Parathyroid adenoma (tissue), 2 donors: ENCODE results near the gene PREB.

Experiments used
- H2AFZ ChIP-seq: fragments of 300-600 bp; sonication (generic); one replicate; pipeline ENCODE4 v1.7.0; 2017; ENCODE audit warnings: antibody characterized with exemption, mild to moderate bottlenecking
- H3K27ac ChIP-seq: fragments of 300-600 bp; sonication (generic); one replicate; pipeline ENCODE4 v1.7.0; 2017
- H3K27me3 ChIP-seq: fragments of 300-600 bp; sonication (generic); one replicate; pipeline ENCODE4 v1.7.0; 2017; ENCODE audit warnings: low read length; ENCODE audit not compliant: control insufficient read depth, insufficient read depth
- H3K36me3 ChIP-seq: fragments of 300-600 bp; sonication (generic); one replicate; pipeline ENCODE4 v1.7.0; 2017; ENCODE audit warnings: low read length; ENCODE audit not compliant: control insufficient read depth, insufficient read depth
- H3K4me1 ChIP-seq: fragments of 300-600 bp; sonication (generic); one replicate; pipeline ENCODE4 v1.7.0; 2017; ENCODE audit warnings: control low read depth
- H3K4me2 ChIP-seq: fragments of 300-600 bp; sonication (generic); one replicate; pipeline ENCODE4 v1.7.0; 2017; ENCODE audit warnings: low read length
- H3K4me3 ChIP-seq: fragments of 300-600 bp; sonication (generic); one replicate; pipeline ENCODE4 v1.7.0; 2017; ENCODE audit warnings: low read depth, low read length
- H3K79me2 ChIP-seq: fragments of 300-600 bp; sonication (generic); one replicate; pipeline ENCODE4 v1.7.0; 2017; ENCODE audit warnings: control low read depth
- H3K9ac ChIP-seq: fragments of 300-600 bp; sonication (generic); one replicate; pipeline ENCODE4 v1.7.0; 2017; ENCODE audit warnings: mild to moderate bottlenecking
- H3K9me3 ChIP-seq: fragments of 300-600 bp; sonication (generic); one replicate; pipeline ENCODE4 v1.7.0; 2017; ENCODE audit warnings: low read length; ENCODE audit not compliant: control insufficient read depth
- TF ChIP-seq, protein P1 (sequence below): fragments of 300-600 bp; sonication (generic); IDR thresholded peaks from one replicate; pipeline ENCODE4 v1.7.0; 2017; ENCODE audit warnings: antibody characterized with exemption, mild to moderate bottlenecking
- donor health status: primary hyperparathyroidism.

PREB gene

DNA sequence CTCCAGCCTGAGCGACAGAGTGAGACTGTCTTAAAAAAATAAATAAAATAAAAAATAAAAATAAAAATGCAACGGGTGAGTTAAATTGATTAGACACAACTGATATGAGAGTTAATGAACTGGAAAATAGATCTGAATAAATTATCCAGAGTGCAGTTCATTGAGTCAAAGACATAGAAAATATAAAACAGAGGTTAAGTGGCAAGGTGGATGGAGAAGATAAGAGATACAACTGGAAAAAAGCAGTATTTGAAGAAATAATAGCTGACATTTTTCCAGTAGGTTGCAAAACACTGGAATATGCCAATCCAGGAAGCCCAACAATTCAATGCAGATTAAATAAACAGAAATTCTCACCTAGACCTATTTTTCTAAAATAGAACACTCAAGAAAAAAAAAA lies 26.2 kb downstream of the PREB start:
- H3K4me3 ChIP-seq: no peak overlapping the region
- H2AFZ ChIP-seq: no peak overlapping the region
- no peaks in the 10 kb centered on the region for H3K27me3 ChIP-seq
- no peak overlapping the region for H3K9ac ChIP-seq
- no peaks in the 10 kb centered on the region for H3K36me3 ChIP-seq
- H3K79me2 ChIP-seq: no peaks in the 10 kb centered on the region
- H3K27ac ChIP-seq: no peak overlapping the region
- TF ChIP-seq, protein P1, sequence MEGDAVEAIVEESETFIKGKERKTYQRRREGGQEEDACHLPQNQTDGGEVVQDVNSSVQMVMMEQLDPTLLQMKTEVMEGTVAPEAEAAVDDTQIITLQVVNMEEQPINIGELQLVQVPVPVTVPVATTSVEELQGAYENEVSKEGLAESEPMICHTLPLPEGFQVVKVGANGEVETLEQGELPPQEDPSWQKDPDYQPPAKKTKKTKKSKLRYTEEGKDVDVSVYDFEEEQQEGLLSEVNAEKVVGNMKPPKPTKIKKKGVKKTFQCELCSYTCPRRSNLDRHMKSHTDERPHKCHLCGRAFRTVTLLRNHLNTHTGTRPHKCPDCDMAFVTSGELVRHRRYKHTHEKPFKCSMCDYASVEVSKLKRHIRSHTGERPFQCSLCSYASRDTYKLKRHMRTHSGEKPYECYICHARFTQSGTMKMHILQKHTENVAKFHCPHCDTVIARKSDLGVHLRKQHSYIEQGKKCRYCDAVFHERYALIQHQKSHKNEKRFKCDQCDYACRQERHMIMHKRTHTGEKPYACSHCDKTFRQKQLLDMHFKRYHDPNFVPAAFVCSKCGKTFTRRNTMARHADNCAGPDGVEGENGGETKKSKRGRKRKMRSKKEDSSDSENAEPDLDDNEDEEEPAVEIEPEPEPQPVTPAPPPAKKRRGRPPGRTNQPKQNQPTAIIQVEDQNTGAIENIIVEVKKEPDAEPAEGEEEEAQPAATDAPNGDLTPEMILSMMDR: no peak
- no peaks in the 10 kb centered on the region for H3K9me3 ChIP-seq
- no peak overlapping the region for H3K4me2 ChIP-seq
- H3K4me1 ChIP-seq: no peaks in the 10 kb centered on the region

DNA sequence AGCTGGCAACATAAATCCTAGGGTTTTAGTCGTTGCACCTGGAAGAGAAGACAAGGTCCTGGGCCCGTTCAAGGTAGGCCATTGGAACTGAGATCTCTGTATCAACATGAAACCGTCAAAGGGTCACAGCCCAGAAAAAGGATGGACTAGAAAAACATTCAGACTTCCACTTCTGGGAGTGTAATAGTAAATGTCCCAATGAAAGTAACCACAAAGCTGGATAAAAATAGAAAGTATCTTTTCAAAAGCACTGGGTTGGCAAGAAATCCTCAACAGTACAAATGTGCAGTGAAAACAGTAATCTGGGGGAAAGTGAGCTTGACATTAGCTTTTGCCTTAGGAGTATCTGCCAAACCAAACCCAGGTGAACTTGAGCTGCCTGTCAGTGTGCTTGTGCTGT lies 28.5 kb downstream of the PREB start:
- no peak overlapping the region for H2AFZ ChIP-seq
- H3K9ac ChIP-seq: no peak overlapping the region
- H3K27me3 ChIP-seq: no peaks in the 10 kb centered on the region
- no peak overlapping the region for H3K4me3 ChIP-seq
- no peaks in the 10 kb centered on the region for H3K4me1 ChIP-seq
- TF ChIP-seq, protein P1: no peak
- no peak overlapping the region for H3K27ac ChIP-seq
- no peak overlapping the region for H3K4me2 ChIP-seq
- H3K9me3 ChIP-seq: no peaks in the 10 kb centered on the region
- H3K79me2 ChIP-seq: no peaks in the 10 kb centered on the region
- no peaks in the 10 kb centered on the region for H3K36me3 ChIP-seq

DNA sequence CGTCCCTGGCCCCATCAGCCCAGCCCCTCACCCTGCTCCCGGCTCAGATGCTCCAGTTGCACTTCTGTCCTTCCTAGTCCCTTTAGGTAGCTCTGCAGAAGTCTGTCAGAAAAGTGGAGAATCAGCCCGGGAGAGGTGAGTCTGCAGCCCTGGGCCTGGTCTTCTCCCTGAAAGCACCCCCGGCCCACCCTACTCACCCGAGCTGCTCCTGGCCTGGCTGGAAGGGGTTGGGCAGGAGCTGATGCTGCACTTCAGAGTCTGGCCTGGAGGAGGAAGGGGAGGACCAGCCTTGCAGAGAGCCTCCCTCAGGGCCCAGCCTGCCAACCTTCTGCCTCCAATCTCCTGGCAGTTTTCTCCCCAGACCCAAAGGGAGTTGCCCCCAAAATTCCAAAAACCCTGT lies 32.1 kb downstream of the PREB start:
- no peak overlapping the region for H3K9ac ChIP-seq
- TF ChIP-seq, protein P1: no peak
- H3K4me3 ChIP-seq: no peak overlapping the region
- H2AFZ ChIP-seq: no peak overlapping the region
- no peaks in the 10 kb centered on the region for H3K36me3 ChIP-seq
- no peak overlapping the region for H3K27ac ChIP-seq
- H3K4me1 ChIP-seq: no peaks in the 10 kb centered on the region
- H3K4me2 ChIP-seq: no peak overlapping the region
- no peaks in the 10 kb centered on the region for H3K79me2 ChIP-seq
- H3K27me3 ChIP-seq: no peaks in the 10 kb centered on the region
- H3K9me3 ChIP-seq: no peaks in the 10 kb centered on the region

DNA sequence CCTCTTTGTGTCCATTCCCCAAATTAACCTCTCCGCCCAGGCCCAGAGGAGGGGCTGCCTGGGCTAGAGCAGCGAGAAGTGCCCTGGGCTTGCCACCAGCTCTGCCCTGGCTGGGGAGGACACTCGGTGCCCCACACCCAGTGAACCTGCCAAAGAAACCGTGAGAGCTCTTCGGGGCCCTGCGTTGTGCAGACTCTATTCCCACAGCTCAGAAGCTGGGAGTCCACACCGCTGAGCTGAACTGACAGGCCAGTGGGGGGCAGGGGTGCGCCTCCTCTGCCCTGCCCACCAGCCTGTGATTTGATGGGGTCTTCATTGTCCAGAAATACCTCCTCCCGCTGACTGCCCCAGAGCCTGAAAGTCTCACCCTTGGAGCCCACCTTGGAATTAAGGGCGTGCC lies 34.4 kb downstream of the PREB start:
- Histone ChIP-seq H3K4me2 (no peak overlapping the region), H3K36me3 (no peaks in the 10 kb centered on the region), H3K9ac (no peak overlapping the region), H3K4me3 (no peak overlapping the region), H3K27me3 (no peaks in the 10 kb centered on the region), H3K27ac (no peak overlapping the region), H2AFZ (no peak overlapping the region), H3K9me3 (no peaks in the 10 kb centered on the region), H3K4me1 (peaks cover 7% of the 10 kb centered on the region), H3K79me2 (no peaks in the 10 kb centered on the region)
- TF ChIP-seq, protein P1: no peak

DNA sequence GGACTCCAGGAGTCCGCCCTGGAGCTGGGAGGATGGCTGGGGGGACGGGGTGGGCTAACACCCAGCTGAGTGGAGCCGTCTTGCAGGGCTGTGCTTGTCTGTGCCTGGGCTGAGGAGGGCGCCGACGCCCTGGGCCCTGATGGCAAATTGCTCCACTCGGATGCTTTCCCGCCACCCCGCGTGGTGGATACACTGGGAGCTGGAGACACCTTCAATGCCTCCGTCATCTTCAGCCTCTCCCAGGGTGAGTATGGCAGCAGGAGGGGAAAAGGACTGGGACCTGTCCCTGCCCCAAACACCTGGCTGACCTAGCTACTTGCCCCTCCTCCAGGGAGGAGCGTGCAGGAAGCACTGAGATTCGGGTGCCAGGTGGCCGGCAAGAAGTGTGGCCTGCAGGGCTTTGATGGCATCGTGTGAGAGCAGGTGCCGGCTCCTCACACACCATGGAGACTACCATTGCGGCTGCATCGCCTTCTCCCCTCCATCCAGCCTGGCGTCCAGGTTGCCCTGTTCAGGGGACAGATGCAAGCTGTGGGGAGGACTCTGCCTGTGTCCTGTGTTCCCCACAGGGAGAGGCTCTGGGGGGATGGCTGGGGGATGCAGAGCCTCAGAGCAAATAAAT lies 35.0 kb downstream of the PREB start:
- H2AFZ ChIP-seq: no peak overlapping the region
- no peaks in the 10 kb centered on the region for H3K9me3 ChIP-seq
- H3K4me2 ChIP-seq: no peak overlapping the region
- no peaks in the 10 kb centered on the region for H3K27me3 ChIP-seq
- no peaks in the 10 kb centered on the region for H3K36me3 ChIP-seq
- peaks cover 7% of the 10 kb centered on the region for H3K4me1 ChIP-seq
- no peak overlapping the region for H3K9ac ChIP-seq
- H3K79me2 ChIP-seq: no peaks in the 10 kb centered on the region
- TF ChIP-seq, protein P1: no peak
- H3K4me3 ChIP-seq: no peak overlapping the region
- H3K27ac ChIP-seq: no peak overlapping the region
